IMR-90 (cell line): ENCODE measurements around the gene BSDC1. TPM values are rescaled to one million over a fixed set of nuclear protein-coding genes. Genes with fewer than 3 reads are reported as not detected.

Source experiments
- ATAC-seq: fragments of 200-7000 bp; cut with Tn5 transposase; 2 replicates; pipeline ENCODE4 v1.9.1; 2020; ENCODE audit warnings: low read depth, mild to moderate bottlenecking, moderate library complexity
- BruUV-seq: library from RNA; stranded (reverse); fragments of 400-500 nt; replicated peaks from 2 replicates; lab custom pipeline; 2021; lab: Mats Ljungman, UMichigan
- CTCF ChIA-PET: fragments of 300-600 bp; formaldehyde crosslinking; extraction: SDS; loops from one replicate; lab custom pipeline; 2021; ENCODE audit warnings: antibody characterized with exemption; lab: Yijun Ruan, JAX
- POLR2A ChIA-PET: fragments of 300-600 bp; sonication (Branson Sonifier 250); formaldehyde crosslinking; loops from one replicate; lab custom pipeline; 2022; ENCODE audit warnings: antibody characterized with exemption; ENCODE audit not compliant: unreplicated experiment; lab: Charles Lee
- DNase-seq: peaks from one replicate; pipeline ENCODE4 v3.0.0; 2013
- H2AFZ ChIP-seq: replicated peaks from 2 replicates; pipeline ENCODE3; 2013; ENCODE audit warnings: low read length, mild to moderate bottlenecking; ENCODE audit not compliant: poor library complexity
- H2AK5ac ChIP-seq: 2 replicates; pipeline ENCODE4 v1.6.1; 2013; ENCODE audit warnings: low read depth, low read length, inconsistent platforms
- H2AK9ac ChIP-seq: replicated peaks from 2 replicates; pipeline ENCODE3; 2013; ENCODE audit warnings: mild to moderate bottlenecking, low read depth, low read length, moderate library complexity; ENCODE audit not compliant: poor library complexity
- H2BK120ac ChIP-seq: 2 replicates; pipeline ENCODE4 v1.6.1; 2013; ENCODE audit warnings: low read depth, low read length, inconsistent platforms
- H2BK15ac ChIP-seq: 3 replicates; pipeline ENCODE4 v1.6.1; 2013; ENCODE audit warnings: low read depth, low read length, inconsistent platforms
- H2BK20ac ChIP-seq: 2 replicates; pipeline ENCODE4 v1.6.1; 2013; ENCODE audit warnings: low read depth, mild to moderate bottlenecking, inconsistent platforms, low read length, moderate library complexity
- H2BK5ac ChIP-seq: 2 replicates; pipeline ENCODE4 v1.6.1; 2013; ENCODE audit warnings: mild to moderate bottlenecking, low read depth, low read length, inconsistent platforms; ENCODE audit not compliant: poor library complexity, severe bottlenecking
- H3K14ac ChIP-seq: replicated peaks from 2 replicates; pipeline ENCODE4 v1.6.1; 2013; ENCODE audit warnings: low read depth, low read length, inconsistent platforms
- H3K18ac ChIP-seq: 2 replicates; pipeline ENCODE4 v1.6.1; 2013; ENCODE audit warnings: low read depth, low read length, control low read depth
- H3K23ac ChIP-seq: 2 replicates; pipeline ENCODE4 v1.6.1; 2013; ENCODE audit warnings: low read depth, low read length, inconsistent platforms
- H3K27ac ChIP-seq: 2 replicates; pipeline ENCODE4 v1.5.1; 2013; ENCODE audit warnings: mild to moderate bottlenecking, control low read depth, low read length; ENCODE audit not compliant: insufficient read depth
- H3K27me3 ChIP-seq: 2 replicates; pipeline ENCODE4 v1.6.1; 2013; ENCODE audit warnings: low read length; ENCODE audit not compliant: control insufficient read depth, insufficient read depth
- H3K36me3 ChIP-seq: 2 replicates; pipeline ENCODE4 v1.6.1; 2013; ENCODE audit warnings: low read length, mixed read lengths; ENCODE audit not compliant: control insufficient read depth, insufficient read depth
- H3K4ac ChIP-seq: 2 replicates; pipeline ENCODE4 v1.6.1; 2013; ENCODE audit warnings: low read depth, low read length, inconsistent platforms
- H3K4me1 ChIP-seq: 2 replicates; pipeline ENCODE4 v1.6.1; 2013; ENCODE audit warnings: low read length, mixed read lengths; ENCODE audit not compliant: control insufficient read depth, insufficient read depth
- H3K4me2 ChIP-seq: 2 replicates; pipeline ENCODE4 v1.6.1; 2013; ENCODE audit warnings: low read depth, mild to moderate bottlenecking, control low read depth, low read length, moderate library complexity
- H3K4me3 ChIP-seq: 2 replicates; pipeline ENCODE4 v1.5.1; 2013; ENCODE audit warnings: low read depth, mild to moderate bottlenecking, control low read depth, low read length, moderate library complexity; ENCODE audit not compliant: insufficient read depth
- H3K56ac ChIP-seq: 2 replicates; pipeline ENCODE4 v1.6.1; 2013; ENCODE audit warnings: low read length, inconsistent platforms; ENCODE audit not compliant: insufficient read depth; ENCODE audit errors: extremely low read depth
- H3K79me1 ChIP-seq, 2 experiments: 2 replicates each; pipeline ENCODE4 v1.6.1; 2013; ENCODE audit warnings: low read length in 2 of 2, inconsistent platforms in 1 of 2, low read depth in 1 of 2
- H3K9ac ChIP-seq: 2 replicates; pipeline ENCODE4 v1.6.1; 2013; ENCODE audit warnings: low read depth, low read length, control low read depth
- H3K9me1 ChIP-seq: 2 replicates; pipeline ENCODE4 v1.6.1; 2013; ENCODE audit warnings: low read length, inconsistent platforms; ENCODE audit not compliant: insufficient read depth
- H3K9me3 ChIP-seq: 2 replicates; pipeline ENCODE4 v1.6.1; 2013; ENCODE audit warnings: low read length; ENCODE audit not compliant: control insufficient read depth, insufficient read depth
- H4K20me1 ChIP-seq: 2 replicates; pipeline ENCODE4 v1.6.1; 2013; ENCODE audit warnings: low read length, inconsistent platforms; ENCODE audit not compliant: insufficient read depth
- H4K5ac ChIP-seq: 2 replicates; pipeline ENCODE4 v1.6.1; 2013; ENCODE audit warnings: mild to moderate bottlenecking, low read depth, low read length, control low read depth
- H4K8ac ChIP-seq, 2 experiments: 2 replicates each; pipeline ENCODE4 v1.6.1; 2013; ENCODE audit warnings: low read depth in 2 of 2, low read length in 2 of 2, control low read depth in 1 of 2, inconsistent platforms in 1 of 2
- H4K91ac ChIP-seq: 2 replicates; pipeline ENCODE4 v1.6.1; 2013; ENCODE audit warnings: low read depth, low read length, inconsistent platforms; ENCODE audit not compliant: insufficient read depth
- CEBPB ChIP-seq: IDR thresholded peaks from 2 replicates; pipeline ENCODE4 v1.6.1; 2012; ENCODE audit warnings: low read depth, low read length, improper control_type of control experiment
- CTCF ChIP-seq: conservative IDR thresholded peaks from 2 replicates; pipeline ENCODE4 v1.5.1; 2012; ENCODE audit warnings: mild to moderate bottlenecking, low read depth, low read length, improper control_type of control experiment
- FOS ChIP-seq: fragments of 150-350 bp; IDR thresholded peaks from 2 replicates; pipeline ENCODE4 v1.6.1; 2016; ENCODE audit warnings: low read depth, low read length
- MAFK ChIP-seq: IDR thresholded peaks from 2 replicates; pipeline ENCODE4 v1.6.1; 2012; ENCODE audit warnings: low read depth, low read length, improper control_type of control experiment
- POLR2A ChIP-seq: IDR thresholded peaks from 2 replicates; pipeline ENCODE4 v1.6.1; 2012; ENCODE audit warnings: mild to moderate bottlenecking, low read depth, low read length
- RAD21 ChIP-seq: IDR thresholded peaks from 2 replicates; pipeline ENCODE4 v1.6.1; 2012; ENCODE audit warnings: low read length, improper control_type of control experiment
- RFX5 ChIP-seq: IDR thresholded peaks from 2 replicates; pipeline ENCODE4 v1.8.0; 2012; ENCODE audit warnings: low read depth, mild to moderate bottlenecking, low read length, moderate library complexity
- WGBS, 2 experiments: methylation state at CpG; one replicate each; pipeline versions ENCODE4 v1.1.5 to v1.1.7; 2013; ENCODE audit warnings: missing lambda C conversion rate in 2 of 2; ENCODE audit not compliant: insufficient read length in 1 of 2; ENCODE audit errors: extremely low coverage in 2 of 2; 5-methylcytosine and 5-hydroxymethylcytosine counted together
- dilution Hi-C: fragments of 300-500 bp; cut with HindIII; formaldehyde crosslinking; loops from one replicate; pipeline ENCODE4 v1.14.3; 2018; ENCODE audit warnings: low sequenced_read_pairs; ENCODE audit not compliant: unreplicated experiment
- in situ Hi-C: fragments of 300-500 bp; cut with MboI; formaldehyde crosslinking; loops from 3 replicates; pipeline ENCODE4 v1.14.3; 2019; ENCODE audit warnings: low sequenced_read_pairs, inconsistent platforms, mixed read lengths
- intact Hi-C: fragments of 100-400 bp; cut with micrococcal nuclease; formaldehyde crosslinking; loops from 2 replicates; pipeline ENCODE4 v1.10.0; 2022
- polyA plus RNA-seq, 3 experiments: library from polyadenylated mRNA; depleted of rRNA; stranded (reverse); fragments of >200 nt; gene quantifications; 2 replicates each; pipeline ENCODE4 v1.2.3, GENCODE V29; 2012; ENCODE audit warnings: low replicate concordance in 1 of 3
- total RNA-seq: library from RNA; depleted of rRNA; stranded (reverse); fragments of >200 nt; gene quantifications from 2 replicates; pipeline ENCODE4 v1.2.3, GENCODE V29; 2012
- TF ChIP-seq, protein P1 (sequence below): fragments of 150-350 bp; IDR thresholded peaks from 2 replicates; pipeline ENCODE4 v1.6.1; 2016; ENCODE audit warnings: low read depth, mild to moderate bottlenecking, low read length, moderate library complexity, borderline replicate concordance

The BSDC1 gene
- total and polyA plus RNA-seq, 2 of the 4 experiments (the other 2 are of a cell fraction), result 56.8 to 60.4 TPM

DNA sequence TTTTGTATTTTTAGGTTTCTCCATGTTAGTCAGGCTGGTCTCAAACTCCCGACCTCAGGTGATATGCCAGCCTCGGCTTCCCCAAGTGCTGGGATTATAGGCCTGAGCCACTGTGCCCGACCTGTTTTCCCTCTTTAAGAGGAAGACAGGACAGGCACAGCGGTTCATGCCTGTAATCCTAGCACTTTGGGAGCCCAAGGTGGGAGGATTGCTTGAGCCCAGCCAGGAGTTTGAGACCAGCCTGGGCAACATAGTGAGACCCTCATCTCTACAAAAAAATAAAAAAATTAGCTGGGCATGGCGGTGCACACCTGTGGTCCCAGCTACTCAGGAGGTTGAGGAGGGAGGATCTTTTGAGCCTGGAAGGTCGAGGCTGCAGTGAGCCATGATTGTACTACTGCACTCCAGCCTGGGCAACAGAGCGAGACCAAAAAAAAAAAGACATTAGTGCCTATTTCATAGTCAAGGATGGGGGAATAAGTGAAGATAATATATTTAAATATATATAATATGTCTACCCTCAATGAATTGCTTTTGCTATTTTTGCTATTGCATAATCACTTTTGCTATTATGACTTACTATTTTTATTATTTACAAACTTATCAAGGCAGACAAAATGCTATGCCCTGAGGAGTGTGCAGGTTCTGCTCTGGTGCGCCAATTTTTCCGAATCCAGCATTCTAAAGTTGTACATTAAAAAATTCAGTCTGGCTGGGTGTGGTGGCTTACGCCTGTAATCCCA lies 75.9 kb downstream of the BSDC1 start:
- no peak overlapping the region for H4K91ac ChIP-seq
- no peak overlapping the region for H2BK20ac ChIP-seq
- H3K9me3 ChIP-seq, result no peaks in the 10 kb centered on the region
- no peak overlapping the region for H3K9ac ChIP-seq
- H2AK5ac ChIP-seq, result no peak overlapping the region
- no peak overlapping the region for H3K18ac ChIP-seq
- no peak overlapping the region for H3K14ac ChIP-seq
- no peak overlapping the region for H3K27ac ChIP-seq
- H3K4me3 ChIP-seq, result no peak overlapping the region
- no peak overlapping the region for H3K56ac ChIP-seq
- no peak overlapping the region for H3K4ac ChIP-seq
- H3K27me3 ChIP-seq, result no peaks in the 10 kb centered on the region
- DNase-seq, result no peak
- peaks cover 21 to 52% of the 10 kb centered on the region in 2 experiments for H3K79me1 ChIP-seq
- 97% methylated on average over 4 of the region's 10 CpGs; no CpG with 5 or more reads in 1 of the 2 experiments for WGBS, 2 experiments
- no peak overlapping the region for H2AFZ ChIP-seq
- TF ChIP-seq, protein P1, sequence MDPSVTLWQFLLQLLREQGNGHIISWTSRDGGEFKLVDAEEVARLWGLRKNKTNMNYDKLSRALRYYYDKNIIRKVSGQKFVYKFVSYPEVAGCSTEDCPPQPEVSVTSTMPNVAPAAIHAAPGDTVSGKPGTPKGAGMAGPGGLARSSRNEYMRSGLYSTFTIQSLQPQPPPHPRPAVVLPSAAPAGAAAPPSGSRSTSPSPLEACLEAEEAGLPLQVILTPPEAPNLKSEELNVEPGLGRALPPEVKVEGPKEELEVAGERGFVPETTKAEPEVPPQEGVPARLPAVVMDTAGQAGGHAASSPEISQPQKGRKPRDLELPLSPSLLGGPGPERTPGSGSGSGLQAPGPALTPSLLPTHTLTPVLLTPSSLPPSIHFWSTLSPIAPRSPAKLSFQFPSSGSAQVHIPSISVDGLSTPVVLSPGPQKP, result no peak
- TF ChIP-seq RFX5, result no peak
- peak; percentile 25; the same call in 1 of the 2 replicates for TF ChIP-seq CEBPB
- TF ChIP-seq FOS, result no peak
- TF ChIP-seq RAD21, result no peak
- no peak for TF ChIP-seq CTCF
- no peak for TF ChIP-seq POLR2A
- no peak for TF ChIP-seq MAFK
- no peak overlapping the region for H3K23ac ChIP-seq
- H2BK120ac ChIP-seq, result no peak overlapping the region
- in situ Hi-C loops (no loop called here), intact Hi-C loops (no loop called here), dilution Hi-C loops (no loop called here)
- peaks cover 7% of the 10 kb centered on the region; the same call in 1 of the 2 replicates for H3K9me1 ChIP-seq
- H2BK15ac ChIP-seq, result no peak overlapping the region
- no peak overlapping the region for H4K8ac ChIP-seq
- H4K5ac ChIP-seq, result no peak overlapping the region
- no peak overlapping the region for H3K4me2 ChIP-seq
- peaks cover 29% of the 10 kb centered on the region for H3K36me3 ChIP-seq
- no peak overlapping the region for H2BK5ac ChIP-seq
- H2AK9ac ChIP-seq, result no peak overlapping the region
- ChIA-PET CTCF (no interaction called here), POLR2A (no interaction called here)
- no TSS peak for BruUV-seq
- ATAC-seq, result no peak
- H3K4me1 ChIP-seq, result peaks cover 4% of the 10 kb centered on the region
- no peaks in the 10 kb centered on the region; the same call in 1 of the 2 replicates for H4K20me1 ChIP-seq
